ENCODE measurements around the gene SHISA9.

The SHISA9 gene

GRCh38 chr16:13108126-13108525 is 206.7 kb downstream of the SHISA9 start:
- TF ChIP-seq CTCF (IDR thresholded peaks at IDR 0.05; ENCODE audit: insufficient read depth, low read length, poor library complexity, severe bottlenecking): no peak
- Histone ChIP-seq H3K4me3 (replicated peaks; ENCODE audit: low read depth, low read length) (no peak overlapping the region), H3K27me3 (replicated peaks; ENCODE audit: control insufficient read depth, insufficient read depth, low read length) (no peaks in the 10 kb centered on the region), H3K36me3 (ENCODE audit: control insufficient read depth, insufficient read depth, low read length) (no peaks in the 10 kb centered on the region)
- no peak for DNase-seq (ENCODE audit: extremely low read depth, insufficient read length)

GRCh38 chr16:13109171-13109570 is 207.8 kb downstream of the SHISA9 start:
- H3K36me3 ChIP-seq (ENCODE audit: control insufficient read depth, insufficient read depth, low read length): no peaks in the 10 kb centered on the region
- H3K27me3 ChIP-seq (replicated peaks; ENCODE audit: control insufficient read depth, insufficient read depth, low read length): no peaks in the 10 kb centered on the region
- no peak overlapping the region for H3K4me3 ChIP-seq (replicated peaks; ENCODE audit: low read depth, low read length)
- no peak for DNase-seq (ENCODE audit: extremely low read depth, insufficient read length)
- TF ChIP-seq CTCF (IDR thresholded peaks at IDR 0.05; ENCODE audit: insufficient read depth, low read length, poor library complexity, severe bottlenecking): no peak

GRCh38 chr16:13110124-13110796 is 208.9 kb downstream of the SHISA9 start:
- Histone ChIP-seq H3K36me3 (ENCODE audit: control insufficient read depth, insufficient read depth, low read length) (no peaks in the 10 kb centered on the region), H3K4me3 (replicated peaks; ENCODE audit: low read depth, low read length) (no peak overlapping the region), H3K27me3 (replicated peaks; ENCODE audit: control insufficient read depth, insufficient read depth, low read length) (no peaks in the 10 kb centered on the region)
- DNase-seq (ENCODE audit: extremely low read depth, insufficient read length): no peak
- no peak for TF ChIP-seq CTCF (IDR thresholded peaks at IDR 0.05; ENCODE audit: insufficient read depth, low read length, poor library complexity, severe bottlenecking)

GRCh38 chr16:13111747-13112146 is 210.3 kb downstream of the SHISA9 start:
- DNase-seq (ENCODE audit: extremely low read depth, insufficient read length): no peak
- no peaks in the 10 kb centered on the region for H3K27me3 ChIP-seq (replicated peaks; ENCODE audit: control insufficient read depth, insufficient read depth, low read length)
- TF ChIP-seq CTCF (IDR thresholded peaks at IDR 0.05; ENCODE audit: insufficient read depth, low read length, poor library complexity, severe bottlenecking): no peak
- H3K36me3 ChIP-seq (ENCODE audit: control insufficient read depth, insufficient read depth, low read length): no peaks in the 10 kb centered on the region
- H3K4me3 ChIP-seq (replicated peaks; ENCODE audit: low read depth, low read length): no peak overlapping the region

- DNase-seq (ENCODE audit: extremely low read depth, insufficient read length): no peak
- Histone ChIP-seq H3K36me3 (ENCODE audit: control insufficient read depth, insufficient read depth, low read length) (no peaks in the 10 kb centered on the region), H3K27me3 (replicated peaks; ENCODE audit: control insufficient read depth, insufficient read depth, low read length) (no peaks in the 10 kb centered on the region), H3K4me3 (replicated peaks; ENCODE audit: low read depth, low read length) (no peak overlapping the region)
- no peak for TF ChIP-seq CTCF (IDR thresholded peaks at IDR 0.05; ENCODE audit: insufficient read depth, low read length, poor library complexity, severe bottlenecking)
Measured at GRCh38 chr16:13113741-13114140, 212.3 kb downstream of the SHISA9 start.

GRCh38 chr16:13118091-13118490 is 216.7 kb downstream of the SHISA9 start:
- H3K4me3 ChIP-seq (replicated peaks; ENCODE audit: low read depth, low read length): no peak overlapping the region
- H3K36me3 ChIP-seq (ENCODE audit: control insufficient read depth, insufficient read depth, low read length): no peaks in the 10 kb centered on the region
- no peak for TF ChIP-seq CTCF (IDR thresholded peaks at IDR 0.05; ENCODE audit: insufficient read depth, low read length, poor library complexity, severe bottlenecking)
- no peaks in the 10 kb centered on the region for H3K27me3 ChIP-seq (replicated peaks; ENCODE audit: control insufficient read depth, insufficient read depth, low read length)
- no peak for DNase-seq (ENCODE audit: extremely low read depth, insufficient read length)

Data from GM06990 (cell line).